Measurements from ENCODE around the gene KEAP1. TPM values are rescaled to one million over a fixed set of nuclear protein-coding genes. Genes with fewer than 3 reads are reported as not detected.

Gene KEAP1
- total and polyA plus RNA-seq, 2 of the 13 experiments (the other 11 are each of a cell fraction or from before 2014, with no cell fraction given) = 56.7 to 72.9 TPM

DNA sequence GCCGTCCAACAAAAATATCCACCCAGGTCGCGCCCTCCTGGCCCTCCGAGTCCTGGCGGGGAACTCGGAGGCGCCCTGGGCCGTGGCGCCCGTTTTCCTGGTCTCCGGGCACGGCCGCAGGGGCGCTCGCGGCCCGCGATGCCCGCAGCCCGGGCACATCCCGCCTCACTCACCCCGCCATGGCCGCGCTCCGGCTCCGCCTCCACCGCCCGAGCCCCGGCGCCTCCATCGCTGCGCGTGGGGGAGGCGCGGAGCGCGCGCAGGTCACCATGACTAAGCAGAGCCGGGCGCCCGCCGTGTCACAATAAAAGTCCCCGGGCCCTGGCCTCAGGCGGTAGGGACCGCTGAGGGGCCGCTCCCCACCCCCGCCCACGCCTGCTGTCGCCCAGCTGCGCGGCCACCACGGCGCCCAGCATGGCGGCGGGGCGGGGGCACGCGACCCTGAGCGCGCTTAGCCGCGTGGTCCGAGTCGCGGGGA, 593 bp downstream of the KEAP1 start (continued):
- no peak; the same call in 1 of the 2 replicates for TF ChIP-seq FOXP4 (CRISPR knock-in tag; IDR thresholded peaks at IDR 0.05)
- TF ChIP-seq, protein P1, sequence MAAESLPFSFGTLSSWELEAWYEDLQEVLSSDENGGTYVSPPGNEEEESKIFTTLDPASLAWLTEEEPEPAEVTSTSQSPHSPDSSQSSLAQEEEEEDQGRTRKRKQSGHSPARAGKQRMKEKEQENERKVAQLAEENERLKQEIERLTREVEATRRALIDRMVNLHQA (CRISPR knock-in tag; IDR thresholded peaks at IDR 0.05) = no peak
- no peak for TF ChIP-seq RCOR2 (CRISPR knock-in tag; IDR thresholded peaks at IDR 0.05)
- TF ChIP-seq NFATC3 (CRISPR knock-in tag; IDR thresholded peaks at IDR 0.05) = no peak
- no peak for TF ChIP-seq ZFP36L1 (CRISPR knock-in tag; IDR thresholded peaks at IDR 0.05)
- no peak for TF ChIP-seq ZFP41 (CRISPR knock-in tag; IDR thresholded peaks at IDR 0.05; ENCODE audit: borderline replicate concordance)
- no peak; the same call in 1 of the 2 replicates for TF ChIP-seq DPF2 (CRISPR knock-in tag; IDR thresholded peaks at IDR 0.05; ENCODE audit: borderline replicate concordance, low read depth)
- TF ChIP-seq RAD21 (CRISPR knock-in tag; IDR thresholded peaks at IDR 0.05) = peak; percentile 18; the same call in 1 of the 2 replicates
- no peak for TF ChIP-seq ADNP (CRISPR knock-in tag; IDR thresholded peaks at IDR 0.05)
- TF ChIP-seq HOXA9 (CRISPR knock-in tag; IDR thresholded peaks at IDR 0.05; ENCODE audit: borderline replicate concordance) = peak; percentile 70; the same call in 1 of the 2 replicates
- TF ChIP-seq PLRG1 (conservative IDR thresholded peaks at IDR 0.05) = no peak
- peak; percentile 52 for TF ChIP-seq POLR2AphosphoS5 (IDR thresholded peaks at IDR 0.05; ENCODE audit: low read depth, low read length)
- TF ChIP-seq POLR2G (IDR thresholded peaks at IDR 0.05; ENCODE audit: low read depth, low read length) = peak; percentile 85
- no peak for TF ChIP-seq ZNF407 (CRISPR knock-in tag; IDR thresholded peaks at IDR 0.05; ENCODE audit: not compliant biosample characterization)
- no peak for TF ChIP-seq ZNF251 (CRISPR knock-in tag; IDR thresholded peaks at IDR 0.05)
- TF ChIP-seq ONECUT2 (CRISPR knock-in tag; IDR thresholded peaks at IDR 0.05) = no peak
- peak; percentile 29 for TF ChIP-seq TSC22D2 (CRISPR knock-in tag; IDR thresholded peaks at IDR 0.05; ENCODE audit: borderline replicate concordance)
- TF ChIP-seq TBX3 (IDR thresholded peaks at IDR 0.05; ENCODE audit: borderline replicate concordance) = no peak
- no peak for TF ChIP-seq SMAD3 (CRISPR knock-in tag; IDR thresholded peaks at IDR 0.05)
- TF ChIP-seq, protein P2, sequence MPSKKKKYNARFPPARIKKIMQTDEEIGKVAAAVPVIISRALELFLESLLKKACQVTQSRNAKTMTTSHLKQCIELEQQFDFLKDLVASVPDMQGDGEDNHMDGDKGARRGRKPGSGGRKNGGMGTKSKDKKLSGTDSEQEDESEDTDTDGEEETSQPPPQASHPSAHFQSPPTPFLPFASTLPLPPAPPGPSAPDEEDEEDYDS (CRISPR knock-in tag; IDR thresholded peaks at IDR 0.05) = peak; percentile 68

All from HepG2 (cell line).